ENCODE measurements around the gene POTEJ.
"Not testable (repeated sequence)": the region's sequence is repeated elsewhere in the genome, so short reads cannot be mapped to it uniquely, and the experiment has no call there.

The POTEJ gene

DNA sequence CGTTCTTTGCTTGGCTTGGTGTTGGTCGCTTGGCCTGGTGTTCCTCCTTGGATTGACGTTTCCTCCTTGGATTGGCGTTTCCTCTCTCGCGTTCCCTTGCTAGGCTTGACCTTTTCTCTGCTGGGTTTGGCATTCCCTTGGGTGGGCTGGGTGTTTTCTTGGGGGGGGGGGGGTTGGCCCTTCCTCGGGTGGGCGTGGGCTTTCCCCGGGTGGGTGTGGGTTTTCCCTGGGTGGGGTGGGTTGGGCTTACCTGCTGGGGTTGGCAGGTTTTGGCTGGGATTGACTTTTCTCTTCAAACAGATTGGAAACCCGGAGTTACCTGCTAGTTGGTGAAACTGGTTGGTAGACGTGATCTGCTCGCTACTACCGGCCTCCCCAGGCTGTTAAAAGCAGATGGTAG, at the start of gene POTEJ:
TSS of gene POTEJ (plus strand) at position 301 of the 400 bp plus-strand sequence. CDS start at position 394, 93 bp downstream.
- not testable (repeated sequence) for DNase-seq

DNA sequence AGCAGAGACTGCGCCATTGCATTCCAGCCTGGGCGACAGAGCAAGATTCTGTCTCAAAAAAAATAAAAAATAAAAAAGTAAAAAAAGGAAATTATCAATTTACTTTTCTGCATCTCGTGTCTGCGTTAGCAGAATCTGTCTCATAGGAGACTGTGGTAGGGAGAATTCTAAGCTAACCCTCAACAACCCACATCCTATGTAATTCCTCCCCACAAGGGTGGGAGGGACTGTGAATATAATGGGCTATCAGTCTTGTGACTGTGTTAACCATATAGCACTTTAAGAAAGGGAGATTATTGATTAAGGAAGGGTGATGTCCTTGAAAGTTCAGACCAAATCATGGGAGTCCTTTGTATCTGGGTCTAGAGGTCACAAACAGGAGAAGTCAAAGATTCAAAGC, 45.1 kb upstream of the POTEJ start:
- not testable (repeated sequence) for DNase-seq

GRCh38 chr2:130571929-130572328, 39.3 kb upstream of the POTEJ start:
- not testable (repeated sequence) for DNase-seq

- not testable (repeated sequence) for DNase-seq
These were observed 37.0 kb upstream of the POTEJ start for GRCh38 chr2:130574230-130574629.

GRCh38 chr2:130576209-130576784, 34.9 kb upstream of the POTEJ start:
- not testable (repeated sequence) for DNase-seq

GRCh38 chr2:130577559-130577958, 33.7 kb upstream of the POTEJ start:
- not testable (repeated sequence) for DNase-seq

GRCh38 chr2:130579121-130579520, 32.1 kb upstream of the POTEJ start:
- DNase-seq: peak; percentile 26

DNA sequence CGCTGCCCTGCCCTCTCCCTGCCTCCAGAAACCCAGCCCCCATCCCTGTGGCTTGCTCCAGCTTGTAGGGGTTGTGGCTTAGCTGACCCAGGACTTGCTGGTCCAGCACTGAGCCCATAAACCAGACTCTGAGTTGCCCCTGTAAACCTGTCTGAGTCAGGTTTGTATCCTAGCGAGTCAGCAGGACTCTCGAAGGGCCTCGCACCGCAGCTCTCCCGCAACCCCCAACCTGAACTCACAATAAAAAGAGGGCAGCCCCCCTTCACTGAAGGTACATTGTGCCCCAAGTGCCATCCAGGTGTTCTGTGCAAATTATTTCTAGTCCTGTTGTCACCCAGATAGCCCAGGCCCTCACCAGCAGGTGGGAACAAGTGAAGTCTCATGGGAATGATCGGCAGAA, 29.7 kb upstream of the POTEJ start:
- DNase-seq: peak; percentile 33

GRCh38 chr2:130582970-130583369, 28.3 kb upstream of the POTEJ start:
- peak; percentile 23 for DNase-seq

DNA sequence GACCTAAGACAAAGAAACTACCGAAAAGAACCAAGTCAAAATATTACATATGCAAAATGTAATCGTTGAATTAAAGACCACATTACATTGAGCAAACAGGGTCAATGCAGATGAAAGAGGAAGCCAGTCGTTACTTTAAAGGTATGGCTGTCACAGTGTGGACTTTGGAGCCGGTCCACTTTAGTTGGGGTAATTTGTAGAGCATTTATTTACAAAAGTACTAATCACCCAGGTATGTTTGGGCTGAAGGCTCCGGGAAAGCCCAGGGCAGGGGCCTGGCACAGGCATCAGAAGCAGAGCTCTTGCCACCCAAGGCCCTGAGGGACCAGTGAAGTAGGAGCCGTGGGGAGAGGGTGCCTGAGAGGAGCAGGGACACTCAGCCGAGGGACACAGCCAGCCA, 27.7 kb upstream of the POTEJ start:
- peak; percentile 15 for DNase-seq

- not testable (repeated sequence) for DNase-seq
These were observed 26.5 kb upstream of the POTEJ start for GRCh38 chr2:130584726-130585125.

- peak; percentile 57 for DNase-seq
These were observed 22.4 kb upstream of the POTEJ start for GRCh38 chr2:130588688-130589458.

DNA sequence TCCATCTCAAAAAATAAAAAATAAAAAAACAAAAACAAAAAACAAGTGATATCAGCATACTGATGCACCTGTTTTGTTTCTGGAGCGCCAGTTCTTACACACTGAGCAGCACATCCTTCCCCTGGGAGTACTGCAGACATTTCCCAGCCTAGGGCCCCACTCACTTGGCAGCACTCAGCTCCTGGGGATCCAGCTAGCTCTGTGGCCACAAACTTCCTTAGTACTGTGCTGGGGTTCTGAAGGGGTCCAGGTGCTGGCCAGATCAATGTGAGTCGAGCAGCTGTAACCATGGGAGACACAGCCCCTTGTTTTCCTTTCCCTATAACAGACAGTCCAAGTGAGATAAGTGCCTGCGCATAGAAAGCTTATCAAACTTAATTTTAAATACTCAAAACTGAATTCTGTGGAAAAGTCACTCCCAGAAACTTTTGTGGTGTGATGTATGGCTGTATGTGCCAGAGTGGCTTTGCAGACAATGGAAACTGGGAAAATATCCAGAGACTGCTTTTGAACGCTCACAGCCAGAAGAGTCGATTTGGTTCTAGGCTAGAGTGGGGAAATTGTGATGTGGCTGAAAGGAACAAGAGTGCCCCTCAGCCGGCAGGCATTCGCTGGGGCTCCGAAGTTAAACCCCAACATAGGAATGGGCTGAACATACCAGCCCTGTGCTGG, 20.9 kb upstream of the POTEJ start:
- not testable (repeated sequence) for DNase-seq

GRCh38 chr2:130590842-130591359, 20.3 kb upstream of the POTEJ start:
- DNase-seq: peak; percentile 43

- not testable (repeated sequence) for DNase-seq
These were observed 18.3 kb upstream of the POTEJ start for GRCh38 chr2:130592791-130593414.

DNA sequence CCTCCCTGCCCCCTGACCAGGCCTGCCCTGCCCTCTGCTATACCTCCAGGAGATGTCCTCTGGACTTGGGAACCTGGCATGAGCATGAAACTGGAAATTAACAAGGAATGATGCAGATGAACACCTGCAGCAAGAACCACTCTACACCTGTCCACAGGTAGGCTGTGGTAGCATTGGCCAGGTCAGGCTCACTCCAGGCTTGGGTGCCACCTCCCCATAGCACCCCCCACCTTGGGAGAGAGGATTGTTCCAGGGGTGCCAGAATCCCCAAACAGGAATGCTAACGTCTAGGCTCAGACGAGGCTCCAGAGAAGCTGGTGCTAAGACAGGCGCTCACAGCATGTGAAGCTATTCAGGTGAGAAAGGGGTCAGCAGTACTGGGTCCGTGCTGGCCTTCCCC, 17.2 kb upstream of the POTEJ start:
- peak; percentile 43 for DNase-seq

DNA sequence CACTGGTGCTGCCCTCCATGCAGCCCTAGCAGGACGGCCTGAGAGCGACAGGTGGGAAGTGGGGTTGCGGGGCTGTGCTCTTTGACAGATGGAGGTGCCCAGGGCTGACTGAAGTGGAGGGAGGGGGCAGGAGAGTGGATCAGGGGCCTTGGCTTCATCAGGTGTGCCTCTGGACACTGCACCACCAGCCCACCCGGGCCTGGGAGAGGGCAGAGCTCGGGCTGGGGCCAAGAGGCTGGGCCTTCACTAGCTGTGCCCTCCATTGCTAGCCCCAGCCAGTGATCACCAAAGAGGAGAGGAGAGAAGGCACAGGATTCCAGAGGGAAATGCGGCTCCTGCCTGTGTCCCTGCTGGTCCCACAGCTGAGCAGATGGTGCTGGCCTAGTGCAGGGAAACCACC, 14.5 kb upstream of the POTEJ start:
- DNase-seq: peak; percentile 13

DNA sequence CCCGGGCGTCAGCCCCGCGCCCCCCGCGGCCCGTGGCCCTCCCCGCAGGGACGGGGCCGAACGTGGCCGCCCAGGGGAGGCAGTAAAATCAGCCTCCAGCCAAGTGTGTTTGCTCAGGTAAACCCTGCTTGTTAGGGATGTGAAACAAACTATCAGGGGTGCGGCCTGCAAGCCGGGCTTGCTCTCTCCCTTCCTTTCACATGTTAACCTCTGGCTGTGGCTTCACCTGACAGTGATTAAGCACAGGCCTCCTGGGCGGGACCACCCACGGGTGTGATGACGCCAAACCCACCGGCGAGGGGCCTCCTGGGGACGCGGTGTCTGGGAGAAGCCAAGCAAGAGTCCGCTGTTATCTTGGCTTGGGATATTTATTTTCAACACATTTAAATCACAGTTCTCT, 13.2 kb upstream of the POTEJ start:
- DNase-seq: not testable (repeated sequence)

GRCh38 chr2:130598463-130598862, 12.8 kb upstream of the POTEJ start:
- DNase-seq: peak; percentile 25

- DNase-seq: not testable (repeated sequence)
These were observed 11.8 kb upstream of the POTEJ start, which contains the start of gene CFC1 for GRCh38 chr2:130599393-130599792. CFC1 (minus strand) TSS chr2:130599575; CDS start chr2:130599287, 288 bp downstream.

GRCh38 chr2:130599926-130600325, 11.3 kb upstream of the POTEJ start:
- DNase-seq: not testable (repeated sequence)

- DNase-seq: not testable (repeated sequence)
These were observed 9.5 kb upstream of the POTEJ start for GRCh38 chr2:130601648-130602302.

Measured in activated CD8-positive, alpha-beta memory T cell treated with anti-CD3 and anti-CD28 coated beads, Interleukin-2, amount 50 U/mL, for 48 hours (primary cell).